ELF-1 (cell line): Measurements from ENCODE around the gene FFAR1.

ENCODE experiments used
- DNase-seq: peaks from one replicate; pipeline ENCODE4 v3.0.0-alpha.2; 2016; ENCODE audit warnings: low read depth, low spot score

The FFAR1 gene

GRCh38 chr19:35347171-35347929 is at the start of gene FFAR1:
Gene FFAR1, plus strand, starts transcription at chr19:35347902. Its CDS starts 3,650 bp downstream, at chr19:35351552.
- no peak for DNase-seq

- DNase-seq, result no peak
Observed at GRCh38 chr19:35297922-35298321, 49.8 kb upstream of the FFAR1 start.

GRCh38 chr19:35298561-35298972 is 49.1 kb upstream of the FFAR1 start:
- no peak for DNase-seq

DNA sequence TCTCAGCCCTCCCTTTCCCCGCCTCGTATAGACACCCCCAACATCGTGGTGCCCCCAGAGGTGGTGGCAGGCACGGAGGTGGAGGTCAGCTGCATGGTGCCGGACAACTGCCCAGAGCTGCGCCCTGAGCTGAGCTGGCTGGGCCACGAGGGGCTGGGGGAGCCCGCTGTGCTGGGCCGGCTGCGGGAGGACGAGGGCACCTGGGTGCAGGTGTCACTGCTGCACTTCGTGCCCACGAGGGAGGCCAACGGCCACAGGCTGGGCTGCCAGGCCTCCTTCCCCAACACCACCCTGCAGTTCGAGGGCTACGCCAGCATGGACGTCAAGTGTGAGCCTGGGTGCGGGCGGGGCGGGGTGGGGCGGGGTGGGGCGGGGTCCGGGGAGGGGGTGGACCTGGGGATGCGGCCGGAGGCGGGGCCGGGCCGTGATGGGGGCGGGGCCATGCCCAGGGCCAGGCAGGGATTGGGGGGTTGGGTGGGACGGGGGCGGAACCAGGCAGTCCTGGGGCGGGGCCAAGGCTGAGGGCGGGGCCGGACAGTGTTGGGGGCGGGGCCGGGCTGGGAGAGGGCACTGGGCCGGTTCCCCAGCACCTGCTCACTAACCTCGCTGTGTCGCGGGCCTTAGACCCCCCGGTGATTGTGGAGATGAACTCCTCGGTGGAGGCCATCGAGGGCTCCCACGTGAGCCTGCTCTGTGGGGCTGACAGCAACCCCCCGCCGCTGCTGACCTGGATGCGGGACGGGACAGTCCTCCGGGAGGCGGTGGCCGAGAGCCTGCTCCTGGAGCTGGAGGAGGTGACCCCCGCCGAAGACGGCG is 48.0 kb upstream of the FFAR1 start:
- DNase-seq, result no peak

GRCh38 chr19:35300339-35300649 is 47.4 kb upstream of the FFAR1 start:
- DNase-seq, result no peak

GRCh38 chr19:35301961-35302360 is 45.7 kb upstream of the FFAR1 start:
- no peak for DNase-seq

DNA sequence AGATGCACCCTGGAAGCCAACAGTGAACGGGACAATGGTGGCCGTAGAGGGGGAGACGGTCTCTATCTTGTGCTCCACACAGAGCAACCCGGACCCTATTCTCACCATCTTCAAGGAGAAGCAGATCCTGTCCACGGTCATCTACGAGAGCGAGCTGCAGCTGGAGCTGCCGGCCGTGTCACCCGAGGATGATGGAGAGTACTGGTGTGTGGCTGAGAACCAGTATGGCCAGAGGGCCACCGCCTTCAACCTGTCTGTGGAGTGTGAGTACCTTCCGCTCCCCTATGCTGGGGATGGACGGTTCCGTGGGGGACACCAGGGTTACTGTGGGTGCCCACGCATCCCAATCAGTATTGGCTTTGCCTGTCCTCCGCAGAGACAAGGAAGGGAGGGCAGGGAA is 45.3 kb upstream of the FFAR1 start:
- no peak for DNase-seq

DNA sequence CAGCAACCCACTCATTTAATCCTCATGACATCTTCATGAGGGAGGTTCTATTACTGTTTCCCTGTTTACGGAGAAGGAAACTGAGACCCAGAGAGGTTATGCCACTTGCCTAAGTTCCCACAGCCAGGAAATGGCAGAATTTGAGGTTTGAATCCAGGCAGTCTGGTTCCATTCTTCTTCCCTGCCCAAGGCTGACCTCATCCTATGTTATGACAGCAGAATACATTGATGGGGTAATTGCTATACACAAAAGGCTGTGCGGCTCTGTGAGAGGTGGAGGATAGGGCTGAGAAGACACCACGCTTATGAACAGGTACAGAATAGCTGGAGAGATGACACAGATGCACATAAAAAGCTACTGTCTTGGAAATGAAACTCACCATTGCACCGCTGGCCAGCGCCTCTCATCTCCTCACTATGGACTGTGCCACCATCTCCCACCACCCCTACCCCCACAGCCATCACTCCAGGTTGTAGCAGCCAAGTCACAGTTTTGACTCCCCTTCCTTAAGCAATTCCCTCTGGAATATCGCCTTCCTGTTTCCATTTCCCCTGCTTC is 44.3 kb upstream of the FFAR1 start:
- DNase-seq, result no peak

DNA sequence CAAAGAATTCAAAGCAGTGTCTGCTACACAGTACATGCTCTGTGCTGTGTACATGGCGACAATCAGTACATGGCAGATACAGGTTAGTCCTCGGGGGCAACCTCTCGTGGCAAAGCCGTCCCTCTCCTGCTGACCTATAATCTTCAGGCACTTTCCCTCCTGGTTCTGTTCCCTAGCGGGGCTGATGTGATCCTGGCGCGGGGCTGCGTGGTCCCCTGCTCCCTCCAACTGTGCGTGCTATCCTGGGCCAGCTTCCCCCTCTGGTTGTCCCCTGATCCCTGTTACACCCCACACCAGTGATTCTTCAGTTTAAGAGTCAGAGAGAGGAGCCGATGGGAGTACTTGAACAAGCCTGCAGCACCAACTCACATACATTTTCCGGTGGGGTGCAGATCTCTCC is 43.7 kb upstream of the FFAR1 start:
- no peak for DNase-seq

- DNase-seq, result no peak
Observed at GRCh38 chr19:35305181-35305580, 42.5 kb upstream of the FFAR1 start.

DNA sequence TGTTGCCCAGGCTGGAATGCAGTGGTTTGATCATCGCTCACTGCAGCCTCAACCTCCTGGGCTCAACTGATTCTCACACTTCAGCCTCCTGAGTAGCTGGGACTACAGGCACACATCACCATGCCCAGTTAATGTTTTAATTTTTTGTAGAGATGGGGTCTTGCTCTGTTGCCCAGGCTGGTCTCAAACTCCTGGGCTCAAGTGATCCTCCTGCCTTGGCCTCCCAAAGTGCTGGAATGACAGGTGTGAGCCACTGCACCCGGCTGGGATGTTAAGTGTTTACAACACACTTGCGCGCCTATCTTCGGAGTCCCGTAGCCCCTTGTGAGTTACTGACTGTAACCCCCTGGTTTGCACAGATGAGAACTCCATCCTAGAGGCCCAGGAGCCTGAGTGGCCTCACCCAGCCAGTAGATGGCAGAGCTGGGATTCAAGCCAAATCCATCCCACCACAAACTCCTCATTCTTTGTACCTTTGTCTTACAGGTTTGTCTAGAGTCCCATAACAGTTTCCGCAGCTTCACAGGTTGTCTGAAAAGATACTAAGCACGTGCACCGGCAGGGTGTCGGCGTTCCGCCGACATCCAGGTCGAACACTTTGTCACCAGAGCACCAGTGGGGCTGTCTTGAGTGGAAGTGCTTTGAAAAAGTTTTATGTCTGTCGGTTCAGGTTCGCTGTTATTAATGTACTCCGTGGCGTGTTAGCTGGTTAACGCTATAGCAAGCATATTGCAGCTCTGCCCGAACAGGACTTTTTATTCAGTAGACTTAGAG is 41.0 kb upstream of the FFAR1 start:
- peak; percentile 78 for DNase-seq

DNA sequence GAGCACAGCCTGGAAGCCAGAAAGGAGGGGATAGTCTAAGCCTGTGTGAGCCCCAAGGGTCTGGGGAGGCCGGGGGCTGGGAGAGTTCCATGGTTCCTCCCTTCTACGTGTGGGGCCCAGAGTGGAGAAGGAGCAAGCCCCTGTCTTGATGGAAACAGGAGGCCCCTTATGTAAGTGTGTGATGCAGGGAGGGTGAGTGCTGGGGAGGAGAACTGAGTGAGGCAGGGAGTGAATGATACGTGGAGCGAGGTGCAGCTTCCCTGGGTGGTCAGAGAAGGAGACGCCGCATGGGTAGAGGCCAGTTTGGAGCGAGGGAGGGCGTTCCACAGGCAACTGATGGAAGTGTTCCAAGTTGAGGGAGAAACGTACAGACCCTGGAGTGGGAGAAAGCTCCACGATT is 39.8 kb upstream of the FFAR1 start:
- no peak for DNase-seq

DNA sequence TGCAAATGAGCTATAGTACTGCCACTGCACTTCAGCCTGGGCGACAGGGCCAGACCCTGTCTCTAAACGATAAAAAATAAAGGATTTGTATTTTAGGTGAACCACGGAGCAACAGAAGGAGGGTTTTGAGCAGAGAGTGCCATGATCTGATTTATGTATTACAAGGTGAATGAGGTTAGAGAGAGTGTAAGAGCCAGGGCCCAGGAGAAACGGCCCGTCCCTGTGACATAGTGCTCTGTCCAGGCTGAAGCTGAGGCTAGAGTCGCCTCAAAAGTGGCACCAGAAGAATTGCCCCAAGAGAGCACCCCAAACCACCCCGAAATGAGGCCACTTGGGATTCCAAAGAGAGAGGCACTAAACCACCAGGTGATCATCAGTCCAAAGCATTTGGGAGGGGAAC is 38.8 kb upstream of the FFAR1 start:
- DNase-seq, result no peak

GRCh38 chr19:35309481-35310279 is 38.0 kb upstream of the FFAR1 start:
- DNase-seq, result peak; percentile 93

GRCh38 chr19:35310331-35310730 is 37.4 kb upstream of the FFAR1 start:
- DNase-seq, result no peak

- peak; percentile 43 for DNase-seq
Observed at GRCh38 chr19:35310811-35311465, 36.8 kb upstream of the FFAR1 start.

GRCh38 chr19:35311901-35312665 is 35.6 kb upstream of the FFAR1 start:
- no peak for DNase-seq

DNA sequence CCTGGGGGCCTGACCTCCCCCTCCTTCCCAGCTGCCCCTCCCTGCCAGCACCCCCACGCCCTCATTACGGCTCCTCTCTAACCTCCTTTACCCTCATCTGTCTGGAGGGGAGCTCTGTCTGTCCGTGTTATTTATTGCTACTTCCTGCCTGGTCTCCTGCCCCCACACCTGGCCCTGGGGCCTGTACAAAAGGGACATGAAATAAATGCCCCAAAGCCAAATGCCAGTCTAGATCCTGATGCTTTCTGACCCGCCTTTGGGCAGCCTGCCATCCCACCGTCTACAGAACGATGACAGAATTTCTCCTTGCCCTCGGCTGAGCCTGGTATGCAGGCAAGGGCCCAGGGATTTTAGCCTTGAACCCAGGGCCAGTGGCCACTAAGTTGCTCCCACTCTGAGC is 34.1 kb upstream of the FFAR1 start:
- DNase-seq, result no peak

DNA sequence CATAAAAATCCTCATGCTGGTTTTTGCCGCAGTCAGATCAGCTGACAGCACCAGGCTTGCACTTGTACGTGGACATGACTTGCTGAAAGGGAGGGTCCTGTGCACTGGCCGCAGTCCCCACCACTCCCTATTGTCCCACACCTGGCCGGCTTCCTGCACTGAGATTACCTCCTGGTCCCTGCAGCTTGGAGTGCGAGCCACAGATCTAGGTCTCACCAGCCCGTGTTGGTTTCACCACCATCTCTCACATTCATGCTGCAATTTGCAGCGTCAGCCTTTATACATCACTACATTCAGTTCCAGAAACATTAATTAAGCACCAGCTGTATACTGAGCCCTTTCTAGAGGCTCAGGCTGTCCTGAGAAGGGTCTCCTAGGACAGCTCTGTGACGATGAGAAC is 33.7 kb upstream of the FFAR1 start:
- DNase-seq, result no peak

DNA sequence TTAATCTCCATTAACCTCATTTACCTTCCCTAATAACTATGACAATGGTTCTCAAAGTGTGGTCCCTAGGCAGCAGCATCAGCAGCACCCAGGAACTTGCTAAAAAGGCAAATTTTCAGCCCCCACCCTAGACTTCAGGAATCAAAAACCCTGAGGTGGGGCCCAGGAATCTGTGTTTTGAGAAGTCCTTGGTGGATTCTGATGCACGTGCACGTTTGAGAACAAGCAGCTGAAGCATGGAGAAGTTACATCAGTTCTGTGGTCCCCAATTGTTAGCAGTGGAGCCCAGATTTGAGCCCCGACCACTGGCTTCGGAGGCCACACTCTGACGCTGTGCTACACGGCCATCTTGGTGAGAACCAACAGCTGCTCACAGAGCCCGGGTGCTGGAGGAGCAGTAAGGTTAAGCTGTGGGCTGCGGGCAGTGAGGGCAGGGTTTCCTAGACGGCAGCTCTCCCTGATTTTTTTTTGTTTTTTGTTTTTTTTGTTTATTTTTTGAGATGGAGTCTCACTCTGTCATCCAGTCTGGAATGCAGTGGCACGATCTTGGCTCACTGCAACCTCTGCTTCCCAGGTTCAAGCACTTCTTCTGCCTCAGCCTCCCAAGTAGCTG is 32.7 kb upstream of the FFAR1 start:
- no peak for DNase-seq
